Skeletal muscle tissue (tissue), 4 donors: ENCODE results near the gene PRTN3. TPM values are rescaled to one million over a fixed set of nuclear protein-coding genes. Genes with fewer than 3 reads are reported as not detected.

Source experiments
- H3K27ac ChIP-seq: one replicate; pipeline ENCODE4 v1.7.0; 2013; ENCODE audit warnings: mild to moderate bottlenecking, low read depth, low read length, inconsistent platforms
- H3K27me3 ChIP-seq, 3 donors: one replicate each; pipeline ENCODE4 v1.7.0; 2013; ENCODE audit warnings: low read length in 3 of 3; ENCODE audit not compliant: control insufficient read depth in 3 of 3, insufficient read depth in 3 of 3
- H3K36me3 ChIP-seq, 3 donors: one replicate each; pipeline ENCODE4 v1.7.0; 2013; ENCODE audit warnings: low read length in 3 of 3; ENCODE audit not compliant: control insufficient read depth in 3 of 3, insufficient read depth in 3 of 3
- H3K4me1 ChIP-seq, 3 donors: one replicate each; pipeline ENCODE4 v1.7.0; 2013; ENCODE audit warnings: low read length in 3 of 3, mild to moderate bottlenecking in 3 of 3; ENCODE audit not compliant: control insufficient read depth in 3 of 3, insufficient read depth in 3 of 3
- H3K4me3 ChIP-seq, 3 donors: one replicate each; pipeline ENCODE4 v1.7.0; 2013; ENCODE audit warnings: low read length in 3 of 3
- H3K9ac ChIP-seq, 3 donors: one replicate each; pipeline ENCODE4 v1.7.0; 2013; ENCODE audit warnings: low read length in 3 of 3, mild to moderate bottlenecking in 3 of 3, moderate library complexity in 2 of 3, low read depth in 1 of 3
- H3K9me3 ChIP-seq, 3 donors: one replicate each; pipeline ENCODE4 v1.7.0; 2013; ENCODE audit warnings: low read length in 3 of 3; ENCODE audit not compliant: control insufficient read depth in 3 of 3
- total RNA-seq: library from RNA; depleted of rRNA; stranded (reverse); fragments of >200 nt; gene quantifications from one replicate; pipeline ENCODE4 v1.2.3, GENCODE V29; 2014
- donor health status: Osteomylitis.

PRTN3 gene
- total RNA-seq, 1 donor from 2014 or later, result 4.7 TPM

DNA sequence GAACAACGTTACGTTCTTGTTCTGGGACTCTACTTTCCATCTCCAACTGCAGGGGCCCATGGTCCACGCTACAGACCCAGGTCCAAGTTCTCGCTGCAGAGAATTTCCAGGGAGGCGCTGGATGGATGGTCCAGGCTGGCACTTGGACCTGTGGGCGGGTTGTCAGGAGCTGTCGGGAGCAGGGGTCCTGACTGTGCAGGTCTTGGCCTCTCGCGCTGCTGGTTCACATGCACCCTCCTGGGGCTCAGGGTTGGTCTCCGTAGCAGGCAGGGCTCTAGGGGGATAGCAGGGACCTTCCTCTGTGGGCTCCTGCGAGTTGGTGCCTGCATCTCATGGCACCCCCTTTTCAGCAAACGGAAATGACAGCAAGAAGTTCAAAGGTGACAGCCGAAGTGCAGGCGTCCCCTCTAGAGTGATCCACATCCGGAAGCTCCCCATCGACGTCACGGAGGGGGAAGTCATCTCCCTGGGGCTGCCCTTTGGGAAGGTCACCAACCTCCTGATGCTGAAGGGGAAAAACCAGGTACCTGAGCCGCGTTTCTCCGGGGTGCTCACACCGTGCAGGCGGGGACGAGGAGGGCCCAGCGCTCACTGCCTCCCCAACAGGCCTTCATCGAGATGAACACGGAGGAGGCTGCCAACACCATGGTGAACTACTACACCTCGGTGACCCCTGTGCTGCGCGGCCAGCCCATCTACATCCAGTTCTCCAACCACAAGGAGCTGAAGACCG lies 36.9 kb upstream of the PRTN3 start:
- Histone ChIP-seq H3K9ac (peak overlapping the region in 1 of 3 donors; percentile 40), H3K4me1 (peaks cover 49 to 54% (median 50%) of the 10 kb centered on the region in 3 donors), H3K36me3 (peaks cover 48 to 54% (median 50%) of the 10 kb centered on the region in 3 donors), H3K9me3 (no peaks in the 10 kb centered on the region), H3K27me3 (no peaks in the 10 kb centered on the region), H3K4me3 (no peak overlapping the region), H3K27ac (no peak overlapping the region)

DNA sequence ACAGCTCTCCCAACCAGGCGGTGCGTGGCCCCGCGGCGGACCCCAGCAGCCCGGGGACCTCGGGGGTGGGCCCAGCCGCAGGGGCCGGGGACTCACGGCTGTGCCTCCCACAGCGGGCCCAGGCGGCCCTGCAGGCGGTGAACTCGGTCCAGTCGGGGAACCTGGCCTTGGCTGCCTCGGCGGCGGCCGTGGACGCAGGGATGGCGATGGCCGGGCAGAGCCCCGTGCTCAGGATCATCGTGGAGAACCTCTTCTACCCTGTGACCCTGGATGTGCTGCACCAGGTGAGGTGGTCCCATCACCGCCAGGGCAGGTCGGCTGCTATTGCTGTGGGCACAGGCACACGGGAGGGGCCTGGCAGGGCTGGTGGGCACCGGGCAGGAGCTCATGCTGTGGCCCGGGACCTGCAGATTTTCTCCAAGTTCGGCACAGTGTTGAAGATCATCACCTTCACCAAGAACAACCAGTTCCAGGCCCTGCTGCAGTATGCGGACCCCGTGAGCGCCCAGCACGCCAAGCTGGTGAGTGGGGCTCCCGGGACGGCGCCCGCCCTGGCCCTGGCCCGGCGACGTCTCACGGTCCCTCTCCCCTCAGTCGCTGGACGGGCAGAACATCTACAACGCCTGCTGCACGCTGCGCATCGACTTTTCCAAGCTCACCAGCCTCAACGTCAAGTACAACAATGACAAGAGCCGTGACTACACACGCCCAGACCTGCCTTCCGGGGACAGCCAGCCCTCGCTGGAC lies 36.2 kb upstream of the PRTN3 start:
- H3K4me1 ChIP-seq, result peaks cover 42 to 46% (median 43%) of the 10 kb centered on the region in 3 donors
- H3K9me3 ChIP-seq, result no peaks in the 10 kb centered on the region
- H3K27ac ChIP-seq, result no peak overlapping the region
- peaks cover 46 to 59% (median 53%) of the 10 kb centered on the region in 3 donors for H3K36me3 ChIP-seq
- H3K9ac ChIP-seq, result no peak overlapping the region
- H3K27me3 ChIP-seq, result no peaks in the 10 kb centered on the region
- no peak overlapping the region for H3K4me3 ChIP-seq

DNA sequence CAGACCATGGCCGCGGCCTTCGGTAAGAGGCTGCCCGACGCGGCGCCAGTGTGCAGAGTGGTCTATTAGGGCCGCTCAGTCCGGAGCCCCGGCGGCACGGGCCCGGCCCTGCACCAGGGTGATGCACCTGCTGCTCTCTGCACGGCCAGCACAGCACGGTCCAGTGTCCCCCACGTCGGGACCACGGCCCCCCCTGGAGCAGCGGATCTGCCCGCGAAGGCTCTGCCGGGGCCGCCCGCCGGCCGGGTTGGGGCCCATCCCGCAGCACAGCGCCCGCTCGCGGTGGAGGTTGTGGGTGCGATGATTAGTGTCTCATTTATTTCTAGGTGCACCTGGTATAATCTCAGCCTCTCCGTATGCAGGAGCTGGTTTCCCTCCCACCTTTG lies 35.6 kb upstream of the PRTN3 start:
- Histone ChIP-seq H3K27ac (no peak overlapping the region), H3K9ac (no peak overlapping the region), H3K36me3 (peaks cover 50 to 59% (median 58%) of the 10 kb centered on the region in 3 donors), H3K27me3 (no peaks in the 10 kb centered on the region), H3K4me3 (no peak overlapping the region), H3K4me1 (peaks cover 36 to 41% (median 37%) of the 10 kb centered on the region in 3 donors), H3K9me3 (no peaks in the 10 kb centered on the region)

- Histone ChIP-seq H3K36me3 (peaks cover 53 to 63% (median 61%) of the 10 kb centered on the region in 3 donors), H3K9ac (no peak overlapping the region), H3K27ac (no peak overlapping the region), H3K4me1 (peaks cover 29 to 34% (median 30%) of the 10 kb centered on the region in 3 donors), H3K27me3 (no peaks in the 10 kb centered on the region), H3K4me3 (no peak overlapping the region), H3K9me3 (no peaks in the 10 kb centered on the region)
Measured at GRCh38 chr19:805600-806550, 34.9 kb upstream of the PRTN3 start.

DNA sequence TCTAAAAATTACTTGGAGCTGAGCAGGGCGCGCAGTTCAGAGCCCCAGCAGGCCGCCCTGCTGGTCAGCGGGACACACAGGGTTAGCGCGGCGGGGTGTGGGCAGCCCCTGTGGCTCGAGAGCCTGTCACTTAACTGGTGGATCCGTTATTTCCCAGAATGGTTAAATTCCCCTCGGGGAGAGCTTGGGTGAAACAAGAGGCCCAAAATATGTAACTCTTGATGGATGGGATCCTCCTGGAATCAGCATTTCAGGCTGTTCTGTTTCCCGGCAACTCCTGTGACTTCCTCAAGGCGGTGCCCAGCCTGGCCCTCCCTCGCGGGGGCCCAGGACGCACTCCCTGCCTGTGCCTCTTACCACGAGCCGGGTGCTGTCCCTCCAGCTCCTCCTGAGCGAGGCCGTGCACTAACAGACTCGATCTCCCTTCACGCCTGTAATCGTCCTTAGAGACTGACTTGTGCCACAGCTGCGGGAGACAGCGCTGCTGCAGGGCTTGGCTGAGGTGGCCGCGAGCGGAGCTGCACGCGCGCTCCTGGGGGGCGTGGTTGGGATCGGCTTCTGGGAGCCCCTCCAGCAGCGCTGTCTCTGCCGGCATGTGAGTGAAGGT lies 33.9 kb upstream of the PRTN3 start:
- no peak overlapping the region for H3K27ac ChIP-seq
- peaks cover 57 to 72% (median 70%) of the 10 kb centered on the region in 3 donors for H3K36me3 ChIP-seq
- no peaks in the 10 kb centered on the region for H3K27me3 ChIP-seq
- no peak overlapping the region for H3K9ac ChIP-seq
- no peak overlapping the region for H3K4me3 ChIP-seq
- H3K4me1 ChIP-seq, result peaks cover 19 to 24% (median 19%) of the 10 kb centered on the region in 3 donors
- no peaks in the 10 kb centered on the region for H3K9me3 ChIP-seq

DNA sequence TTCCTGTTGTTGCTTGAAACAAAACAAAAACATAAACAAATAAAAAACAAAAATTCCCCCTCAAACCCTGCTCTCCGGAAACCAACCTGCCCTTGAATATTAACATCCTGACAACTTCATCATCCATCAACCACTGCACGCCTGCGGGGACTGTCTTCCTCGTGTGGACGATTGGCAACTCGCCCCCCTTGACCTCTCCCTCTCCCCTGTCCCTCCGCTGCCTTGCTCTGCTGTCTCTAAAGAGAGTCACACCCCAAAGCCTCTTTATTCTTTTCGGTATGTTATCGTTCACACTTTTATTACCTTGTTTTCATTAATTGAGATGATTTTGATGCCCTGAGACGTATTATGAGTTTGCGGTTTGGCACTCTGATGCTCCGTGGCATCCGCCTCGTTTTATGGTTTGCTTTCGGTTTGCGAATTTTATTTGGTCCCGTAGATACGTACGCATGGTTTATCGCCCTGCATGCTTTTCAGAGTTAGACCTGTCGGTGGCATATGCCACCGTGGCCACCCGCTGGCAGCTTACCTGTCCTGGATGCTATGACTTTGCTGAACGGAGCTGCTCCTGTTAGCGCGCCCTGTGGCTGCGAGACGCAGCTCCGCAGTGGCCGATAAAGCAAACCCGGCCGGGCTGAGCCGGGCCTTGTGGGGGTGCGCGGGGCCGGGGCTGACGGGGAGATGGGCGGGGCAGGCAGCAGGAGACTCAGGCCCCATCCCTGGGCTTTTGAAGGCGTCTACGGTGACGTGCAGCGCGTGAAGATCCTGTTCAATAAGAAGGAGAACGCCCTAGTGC lies 33.0 kb upstream of the PRTN3 start:
- H3K36me3 ChIP-seq, result peaks cover 60 to 74% (median 70%) of the 10 kb centered on the region in 3 donors
- no peaks in the 10 kb centered on the region for H3K9me3 ChIP-seq
- no peak overlapping the region for H3K27ac ChIP-seq
- H3K9ac ChIP-seq, result no peak overlapping the region
- H3K4me1 ChIP-seq, result peaks cover 9 to 15% (median 10%) of the 10 kb centered on the region in 3 donors
- H3K4me3 ChIP-seq, result no peak overlapping the region
- H3K27me3 ChIP-seq, result no peaks in the 10 kb centered on the region

- H3K36me3 ChIP-seq, result peaks cover 60 to 73% (median 67%) of the 10 kb centered on the region in 3 donors
- no peak overlapping the region for H3K4me3 ChIP-seq
Measured at GRCh38 chr19:808423-808775, 32.4 kb upstream of the PRTN3 start.

DNA sequence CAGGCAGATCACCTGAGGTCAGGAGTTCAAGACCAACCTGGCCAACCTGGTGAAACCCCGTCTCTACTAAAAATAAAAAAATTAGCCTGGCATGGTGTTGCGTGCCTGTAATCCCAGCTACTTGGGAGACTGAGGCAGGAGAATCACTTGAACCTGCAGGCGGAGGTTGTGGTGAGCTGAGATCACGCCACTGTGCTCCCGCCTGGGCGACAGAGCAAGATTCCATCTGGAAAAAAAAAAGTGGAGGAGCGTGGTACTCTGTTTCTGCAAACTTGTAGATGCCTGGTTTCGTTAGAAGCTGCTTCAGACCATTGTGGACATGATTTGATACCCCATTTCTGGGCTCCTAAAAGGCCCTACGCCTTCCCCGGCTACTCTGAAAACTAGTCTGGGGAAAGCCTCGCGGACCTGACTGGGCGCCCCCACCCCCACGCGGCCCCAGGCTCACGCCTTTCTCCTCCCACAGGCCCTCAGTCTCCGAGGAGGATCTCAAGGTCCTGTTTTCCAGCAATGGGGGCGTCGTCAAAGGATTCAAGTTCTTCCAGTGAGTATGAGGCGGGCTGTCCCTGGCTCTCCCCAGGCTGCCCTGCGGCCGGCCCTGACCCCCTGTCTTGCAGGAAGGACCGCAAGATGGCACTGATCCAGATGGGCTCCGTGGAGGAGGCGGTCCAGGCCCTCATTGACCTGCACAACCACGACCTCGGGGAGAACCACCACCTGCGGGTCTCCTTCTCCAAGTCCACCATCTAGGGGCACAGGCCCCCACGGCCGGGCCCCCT lies 30.5 kb upstream of the PRTN3 start:
- Histone ChIP-seq H3K36me3 (peaks cover 49 to 54% (median 50%) of the 10 kb centered on the region in 3 donors), H3K4me3 (no peak overlapping the region), H3K27me3 (no peaks in the 10 kb centered on the region), H3K27ac (no peak overlapping the region), H3K9me3 (no peaks in the 10 kb centered on the region), H3K9ac (no peak overlapping the region), H3K4me1 (no peaks in the 10 kb centered on the region)

More at GRCh38 chr19:808423-808775, 32.4 kb upstream of the PRTN3 start:
- Histone ChIP-seq H3K27ac (no peak overlapping the region), H3K9me3 (no peaks in the 10 kb centered on the region), H3K9ac (no peak overlapping the region), H3K4me1 (peaks cover 4 to 9% (median 5%) of the 10 kb centered on the region in 3 donors), H3K27me3 (no peaks in the 10 kb centered on the region)
